ENCODE results near the gene RFPL1.

RFPL1 gene

GRCh38 chr22:29427176-29427760 is 11.1 kb upstream of the RFPL1 start:
- no peak overlapping the region for H3K4me3 ChIP-seq (ENCODE audit: low read depth, low read length)
- DNase-seq (ENCODE audit: low read depth, low spot score), result no peak
- in situ Hi-C loops (cut with HindIII; ENCODE audit: low sequenced_read_pairs), result no loop called here
- TF ChIP-seq, protein P1, sequence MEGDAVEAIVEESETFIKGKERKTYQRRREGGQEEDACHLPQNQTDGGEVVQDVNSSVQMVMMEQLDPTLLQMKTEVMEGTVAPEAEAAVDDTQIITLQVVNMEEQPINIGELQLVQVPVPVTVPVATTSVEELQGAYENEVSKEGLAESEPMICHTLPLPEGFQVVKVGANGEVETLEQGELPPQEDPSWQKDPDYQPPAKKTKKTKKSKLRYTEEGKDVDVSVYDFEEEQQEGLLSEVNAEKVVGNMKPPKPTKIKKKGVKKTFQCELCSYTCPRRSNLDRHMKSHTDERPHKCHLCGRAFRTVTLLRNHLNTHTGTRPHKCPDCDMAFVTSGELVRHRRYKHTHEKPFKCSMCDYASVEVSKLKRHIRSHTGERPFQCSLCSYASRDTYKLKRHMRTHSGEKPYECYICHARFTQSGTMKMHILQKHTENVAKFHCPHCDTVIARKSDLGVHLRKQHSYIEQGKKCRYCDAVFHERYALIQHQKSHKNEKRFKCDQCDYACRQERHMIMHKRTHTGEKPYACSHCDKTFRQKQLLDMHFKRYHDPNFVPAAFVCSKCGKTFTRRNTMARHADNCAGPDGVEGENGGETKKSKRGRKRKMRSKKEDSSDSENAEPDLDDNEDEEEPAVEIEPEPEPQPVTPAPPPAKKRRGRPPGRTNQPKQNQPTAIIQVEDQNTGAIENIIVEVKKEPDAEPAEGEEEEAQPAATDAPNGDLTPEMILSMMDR (IDR thresholded peaks at IDR 0.05; ENCODE audit: low read depth, low read length), result no peak

GRCh38 chr22:29431986-29432385 is 6.4 kb upstream of the RFPL1 start:
- TF ChIP-seq, protein P1 (IDR thresholded peaks at IDR 0.05; ENCODE audit: low read depth, low read length), result no peak
- no peak for DNase-seq (ENCODE audit: low read depth, low spot score)
- in situ Hi-C loops (cut with HindIII; ENCODE audit: low sequenced_read_pairs), result no loop called here

GRCh38 chr22:29433856-29434255 is 4.5 kb upstream of the RFPL1 start:
- in situ Hi-C loops (cut with HindIII; ENCODE audit: low sequenced_read_pairs), result no loop called here
- no peak for DNase-seq (ENCODE audit: low read depth, low spot score)
- H3K4me3 ChIP-seq (ENCODE audit: low read depth, low read length), result no peak overlapping the region
- TF ChIP-seq, protein P1 (IDR thresholded peaks at IDR 0.05; ENCODE audit: low read depth, low read length), result no peak

More at GRCh38 chr22:29431986-29432385, 6.4 kb upstream of the RFPL1 start:
- H3K4me3 ChIP-seq (ENCODE audit: low read depth, low read length), result no peak overlapping the region

- in situ Hi-C loops (cut with HindIII; ENCODE audit: low sequenced_read_pairs), result no loop called here
- no peak overlapping the region for H3K4me3 ChIP-seq (ENCODE audit: low read depth, low read length)
- no peak for DNase-seq (ENCODE audit: low read depth, low spot score)
- TF ChIP-seq, protein P1 (IDR thresholded peaks at IDR 0.05; ENCODE audit: low read depth, low read length), result no peak
Measured at GRCh38 chr22:29434288-29434687, 4.1 kb upstream of the RFPL1 start.

GRCh38 chr22:29435236-29436136 is 2.9 kb upstream of the RFPL1 start:
- peak; percentile 21 for DNase-seq (ENCODE audit: low read depth, low spot score)
- in situ Hi-C loops (cut with HindIII; ENCODE audit: low sequenced_read_pairs), result no loop called here

GRCh38 chr22:29442976-29443375 is 4.6 kb downstream of the RFPL1 start:
- in situ Hi-C loops (cut with HindIII; ENCODE audit: low sequenced_read_pairs), result no loop called here
- no peak overlapping the region for H3K4me3 ChIP-seq (ENCODE audit: low read depth, low read length)
- TF ChIP-seq, protein P1 (IDR thresholded peaks at IDR 0.05; ENCODE audit: low read depth, low read length), result no peak
- no peak for DNase-seq (ENCODE audit: low read depth, low spot score)

More at GRCh38 chr22:29435236-29436136, 2.9 kb upstream of the RFPL1 start:
- H3K4me3 ChIP-seq (ENCODE audit: low read depth, low read length), result no peak overlapping the region
- TF ChIP-seq, protein P1 (IDR thresholded peaks at IDR 0.05; ENCODE audit: low read depth, low read length), result no peak
